Thyroid gland (tissue), 4 donors: ENCODE measurements around the gene NDUFA12.

Experiments used
- CTCF ChIP-seq, 6 experiments: fragments of 200-600 bp in 3 of 6; fragments of 450-650 bp in 3 of 6; sonication (generic) in 3 of 6; IDR thresholded peaks; one replicate each; pipeline ENCODE4 v1.5.1; 2016 to 2019; ENCODE audit warnings: antibody characterized with exemption in 6 of 6, mild to moderate bottlenecking in 2 of 6, inconsistent platforms in 1 of 6, moderate library complexity in 1 of 6
- POLR2A ChIP-seq, 2 donors: fragments of 450-650 bp; IDR thresholded peaks; one replicate each; pipeline ENCODE4 v1.6.1; 2017; ENCODE audit warnings: antibody characterized with exemption in 2 of 2, mild to moderate bottlenecking in 2 of 2, moderate library complexity in 1 of 2

- TF ChIP-seq CTCF (IDR thresholded peaks at IDR 0.05) (no peak), POLR2A (IDR thresholded peaks at IDR 0.05) (no peak)
Measured at GRCh38 chr12:94988471-94988870, 15.0 kb downstream of the NDUFA12 start.
